OCI-LY7 (cell line): ENCODE results near the gene FRMD5. TPM values are rescaled to one million over a fixed set of nuclear protein-coding genes. Genes with fewer than 3 reads are reported as not detected.
A peak's percentile ranks its signal among the peaks of the same experiment; 100 is the strongest.

ENCODE experiments used
- BruUV-seq: library from RNA; stranded (reverse); fragments of 400-500 nt; replicated peaks from 2 replicates; lab custom pipeline; 2021; lab: Mats Ljungman, UMichigan
- CTCF ChIA-PET: fragments of 300-600 bp; sonication (Branson Sonifier 250); formaldehyde crosslinking; loops from one replicate; lab custom pipeline; 2022; ENCODE audit warnings: antibody characterized with exemption; ENCODE audit not compliant: unreplicated experiment; lab: Charles Lee
- POLR2A ChIA-PET: fragments of 300-600 bp; sonication (Branson Sonifier 250); formaldehyde crosslinking; loops from one replicate; lab custom pipeline; 2022; ENCODE audit warnings: antibody characterized with exemption; lab: Charles Lee
- DNase-seq: peaks from one replicate; pipeline ENCODE4 v3.0.0-alpha.2; 2015; ENCODE audit warnings: low spot score
- H2AFZ ChIP-seq: fragments of 200-600 bp; sonication (generic), shearing (Covaris generic); 2 replicates; pipeline ENCODE4 v1.6.1; 2014; ENCODE audit warnings: mild to moderate bottlenecking, antibody characterized with exemption, low read length, moderate library complexity
- H3K27ac ChIP-seq: fragments of 200-600 bp; sonication (generic); 2 replicates; pipeline ENCODE4 v1.5.1; 2014; ENCODE audit warnings: mixed run types, low read depth, mild to moderate bottlenecking, moderate library complexity, low read length, inconsistent platforms; ENCODE audit not compliant: poor library complexity, severe bottlenecking
- H3K36me3 ChIP-seq: fragments of 200-600 bp; sonication (generic); 2 replicates; pipeline ENCODE4 v1.6.1; 2014; ENCODE audit warnings: mild to moderate bottlenecking, antibody characterized with exemption, low read length, moderate library complexity, mixed read lengths; ENCODE audit not compliant: insufficient read depth
- H3K4me1 ChIP-seq: fragments of 200-600 bp; sonication (generic); 2 replicates; pipeline ENCODE4 v1.5.1; 2014; ENCODE audit warnings: mild to moderate bottlenecking, low read length; ENCODE audit not compliant: insufficient read depth, poor library complexity, severe bottlenecking
- H3K4me2 ChIP-seq: fragments of 200-600 bp; sonication (generic); 2 replicates; pipeline ENCODE4 v1.6.1; 2014; ENCODE audit warnings: mild to moderate bottlenecking, low read length
- H3K4me3 ChIP-seq: fragments of 200-600 bp; sonication (generic); 2 replicates; pipeline ENCODE4 v1.5.1; 2014; ENCODE audit warnings: mild to moderate bottlenecking, low read depth, low read length; ENCODE audit not compliant: poor library complexity, severe bottlenecking
- H3K79me2 ChIP-seq: fragments of 200-600 bp; sonication (generic); 2 replicates; pipeline ENCODE4 v1.6.1; 2016; ENCODE audit warnings: low read depth, mild to moderate bottlenecking, low read length, moderate library complexity, mixed read lengths; ENCODE audit not compliant: insufficient read depth
- H3K9me2 ChIP-seq: fragments of 200-600 bp; sonication (generic); 2 replicates; pipeline ENCODE4 v1.6.1; 2016; ENCODE audit warnings: mild to moderate bottlenecking, low read length, mixed read lengths; ENCODE audit not compliant: insufficient read depth
- H3K9me3 ChIP-seq: fragments of 200-600 bp; sonication (generic); 2 replicates; pipeline ENCODE4 v1.6.1; 2014; ENCODE audit warnings: mild to moderate bottlenecking, mixed run types, low read length, mixed read lengths
- H4K20me1 ChIP-seq: fragments of 200-600 bp; sonication (generic); 2 replicates; pipeline ENCODE4 v1.6.1; 2014; ENCODE audit warnings: mild to moderate bottlenecking, antibody characterized with exemption, low read length, moderate library complexity, mixed read lengths; ENCODE audit not compliant: insufficient read depth
- CTCF ChIP-seq: fragments of 200-600 bp; sonication (generic); conservative IDR thresholded peaks from 2 replicates; pipeline ENCODE4 v1.5.1; 2014; ENCODE audit warnings: mild to moderate bottlenecking, antibody characterized with exemption, low read length, moderate library complexity, mixed read lengths
- EZH2phosphoT487 ChIP-seq: fragments of 200-600 bp; sonication (generic); IDR thresholded peaks from 2 replicates; pipeline ENCODE4 v1.6.1; 2018; ENCODE audit warnings: low read depth, borderline replicate concordance, mild to moderate bottlenecking, mixed run types, antibody characterized with exemption, low read length, moderate library complexity, mixed read lengths
- intact Hi-C: fragments of 100-400 bp; cut with micrococcal nuclease; formaldehyde crosslinking; loops from one replicate; pipeline ENCODE4 v1.10.0; 2022; ENCODE audit not compliant: unreplicated experiment
- total RNA-seq, 2 experiments: library from RNA; depleted of rRNA in 1 of 2; stranded (reverse); fragments of >200 nt in 1 of 2; shearing (Covaris generic) in 1 of 2; gene quantifications; 2 replicates each; pipeline ENCODE4 v1.2.3, GENCODE V29; 2014 to 2022

The FRMD5 gene
- total RNA-seq, 2 experiments from 2014 or later: not detected

GRCh38 chr15:43939070-43939469 is 256.0 kb downstream of the FRMD5 start:
- Histone ChIP-seq H3K9me2 (no peaks in the 10 kb centered on the region), H3K4me3 (no peak overlapping the region), H3K36me3 (no peaks in the 10 kb centered on the region), H3K27ac (no peak overlapping the region), H3K9me3 (no peaks in the 10 kb centered on the region), H4K20me1 (0 out of 2 replicates have a peak, but pooled peaks cover 6% of the 10 kb centered on the region), H3K79me2 (no peaks in the 10 kb centered on the region), H3K4me1 (peaks cover 6% of the 10 kb centered on the region), H2AFZ (no peak overlapping the region), H3K4me2 (no peak overlapping the region)
- DNase-seq: peak; percentile 13
- TF ChIP-seq CTCF (peak; percentile 68), EZH2phosphoT487 (no peak)
- no TSS peak for BruUV-seq
- ChIA-PET CTCF (no interaction called here), POLR2A (interaction anchor here (0.7 kb wide), 1 partner anchor 86 kb away, joined by 3 read pairs; no protein-coding TSS in a partner anchor)
- intact Hi-C loops: no loop called here

GRCh38 chr15:43934480-43934879 is 260.6 kb downstream of the FRMD5 start:
- intact Hi-C loops: no loop called here
- no peak for TF ChIP-seq EZH2phosphoT487
- TF ChIP-seq CTCF: no peak

GRCh38 chr15:43932907-43933306 is 262.2 kb downstream of the FRMD5 start:
- no peak for TF ChIP-seq CTCF
- TF ChIP-seq EZH2phosphoT487: no peak
- CTCF ChIA-PET: no interaction called here
- POLR2A ChIA-PET: interaction anchor here (0.9 kb wide), 1 partner anchor 42 kb away, joined by 3 read pairs; no protein-coding TSS in a partner anchor
- Histone ChIP-seq H2AFZ (no peak overlapping the region), H3K4me2 (no peak overlapping the region), H3K36me3 (no peaks in the 10 kb centered on the region), H3K4me1 (no peaks in the 10 kb centered on the region), H3K9me3 (no peaks in the 10 kb centered on the region), H3K27ac (no peak overlapping the region), H3K4me3 (no peak overlapping the region), H4K20me1 (no peaks in the 10 kb centered on the region), H3K9me2 (no peaks in the 10 kb centered on the region), H3K79me2 (no peaks in the 10 kb centered on the region)
- intact Hi-C loops: no loop called here
- no peak for DNase-seq
- BruUV-seq: no TSS peak

More at GRCh38 chr15:43934480-43934879, 260.6 kb downstream of the FRMD5 start:
- no peak for DNase-seq
- H3K9me3 ChIP-seq: no peaks in the 10 kb centered on the region
- no peaks in the 10 kb centered on the region for H3K79me2 ChIP-seq
- no peak overlapping the region for H3K4me2 ChIP-seq
- no peak overlapping the region for H3K4me3 ChIP-seq
- H3K27ac ChIP-seq: no peak overlapping the region
- H3K4me1 ChIP-seq: no peaks in the 10 kb centered on the region
- no peaks in the 10 kb centered on the region for H3K36me3 ChIP-seq
- ChIA-PET CTCF (no interaction called here), POLR2A (interaction anchor here (1.8 kb wide), 1 partner anchor 11 kb away, joined by 4 read pairs; no protein-coding TSS in a partner anchor)
- no peak overlapping the region for H2AFZ ChIP-seq
- H4K20me1 ChIP-seq: no peaks in the 10 kb centered on the region
- no peaks in the 10 kb centered on the region for H3K9me2 ChIP-seq
- BruUV-seq: no TSS peak
